ENCODE data around the gene ZC3H4.

The ZC3H4 gene

DNA sequence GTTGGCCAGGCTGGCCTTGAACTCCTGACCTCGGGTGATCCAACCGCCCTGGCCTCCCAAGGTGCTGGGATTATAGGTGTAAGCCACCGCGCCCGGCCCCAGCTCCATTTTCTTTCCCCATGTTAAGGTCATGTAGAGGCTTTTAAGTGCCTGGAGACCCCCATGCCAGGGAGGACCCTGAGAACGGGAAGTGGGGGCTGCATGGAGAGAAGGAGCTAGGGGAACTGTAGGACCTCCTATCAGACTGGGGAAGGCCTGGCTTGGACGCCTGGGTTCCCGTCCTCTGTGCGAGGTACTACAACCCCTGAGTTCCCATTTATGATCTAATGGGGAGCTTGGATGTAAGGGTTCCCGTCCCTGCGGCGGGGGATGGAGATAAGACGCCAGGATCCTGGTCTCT, 94.7 kb downstream of the ZC3H4 start:
- no peak for DNase-seq

Measured in NCI-H1436 treated with DMSO at 0.1 percent for 48 hours (cell line).